IMR-90 (cell line): ENCODE results near the gene COA1. TPM values are rescaled to one million over a fixed set of nuclear protein-coding genes. Genes with fewer than 3 reads are reported as not detected.

Experiments
- ATAC-seq: fragments of 200-7000 bp; cut with Tn5 transposase; 2 replicates; pipeline ENCODE4 v1.9.1; 2020; ENCODE audit warnings: low read depth, mild to moderate bottlenecking, moderate library complexity
- BruUV-seq: library from RNA; stranded (reverse); fragments of 400-500 nt; replicated peaks from 2 replicates; lab custom pipeline; 2021; lab: Mats Ljungman, UMichigan
- CTCF ChIA-PET: fragments of 300-600 bp; formaldehyde crosslinking; extraction: SDS; loops from one replicate; lab custom pipeline; 2021; ENCODE audit warnings: antibody characterized with exemption; lab: Yijun Ruan, JAX
- POLR2A ChIA-PET: fragments of 300-600 bp; sonication (Branson Sonifier 250); formaldehyde crosslinking; loops from one replicate; lab custom pipeline; 2022; ENCODE audit warnings: antibody characterized with exemption; ENCODE audit not compliant: unreplicated experiment; lab: Charles Lee
- DNase-seq: peaks from one replicate; pipeline ENCODE4 v3.0.0; 2013
- H2AFZ ChIP-seq: replicated peaks from 2 replicates; pipeline ENCODE3; 2013; ENCODE audit warnings: low read length, mild to moderate bottlenecking; ENCODE audit not compliant: poor library complexity
- H2AK5ac ChIP-seq: 2 replicates; pipeline ENCODE4 v1.6.1; 2013; ENCODE audit warnings: low read depth, low read length, inconsistent platforms
- H2AK9ac ChIP-seq: replicated peaks from 2 replicates; pipeline ENCODE3; 2013; ENCODE audit warnings: mild to moderate bottlenecking, low read depth, low read length, moderate library complexity; ENCODE audit not compliant: poor library complexity
- H2BK120ac ChIP-seq: 2 replicates; pipeline ENCODE4 v1.6.1; 2013; ENCODE audit warnings: low read depth, low read length, inconsistent platforms
- H2BK15ac ChIP-seq: 3 replicates; pipeline ENCODE4 v1.6.1; 2013; ENCODE audit warnings: low read depth, low read length, inconsistent platforms
- H2BK20ac ChIP-seq: 2 replicates; pipeline ENCODE4 v1.6.1; 2013; ENCODE audit warnings: low read depth, mild to moderate bottlenecking, inconsistent platforms, low read length, moderate library complexity
- H2BK5ac ChIP-seq: 2 replicates; pipeline ENCODE4 v1.6.1; 2013; ENCODE audit warnings: mild to moderate bottlenecking, low read depth, low read length, inconsistent platforms; ENCODE audit not compliant: poor library complexity, severe bottlenecking
- H3K14ac ChIP-seq: replicated peaks from 2 replicates; pipeline ENCODE4 v1.6.1; 2013; ENCODE audit warnings: low read depth, low read length, inconsistent platforms
- H3K18ac ChIP-seq: 2 replicates; pipeline ENCODE4 v1.6.1; 2013; ENCODE audit warnings: low read depth, low read length, control low read depth
- H3K23ac ChIP-seq: 2 replicates; pipeline ENCODE4 v1.6.1; 2013; ENCODE audit warnings: low read depth, low read length, inconsistent platforms
- H3K27ac ChIP-seq: 2 replicates; pipeline ENCODE4 v1.5.1; 2013; ENCODE audit warnings: mild to moderate bottlenecking, control low read depth, low read length; ENCODE audit not compliant: insufficient read depth
- H3K27me3 ChIP-seq: 2 replicates; pipeline ENCODE4 v1.6.1; 2013; ENCODE audit warnings: low read length; ENCODE audit not compliant: control insufficient read depth, insufficient read depth
- H3K36me3 ChIP-seq: 2 replicates; pipeline ENCODE4 v1.6.1; 2013; ENCODE audit warnings: low read length, mixed read lengths; ENCODE audit not compliant: control insufficient read depth, insufficient read depth
- H3K4ac ChIP-seq: 2 replicates; pipeline ENCODE4 v1.6.1; 2013; ENCODE audit warnings: low read depth, low read length, inconsistent platforms
- H3K4me1 ChIP-seq: 2 replicates; pipeline ENCODE4 v1.6.1; 2013; ENCODE audit warnings: low read length, mixed read lengths; ENCODE audit not compliant: control insufficient read depth, insufficient read depth
- H3K4me2 ChIP-seq: 2 replicates; pipeline ENCODE4 v1.6.1; 2013; ENCODE audit warnings: low read depth, mild to moderate bottlenecking, control low read depth, low read length, moderate library complexity
- H3K4me3 ChIP-seq: 2 replicates; pipeline ENCODE4 v1.5.1; 2013; ENCODE audit warnings: low read depth, mild to moderate bottlenecking, control low read depth, low read length, moderate library complexity; ENCODE audit not compliant: insufficient read depth
- H3K56ac ChIP-seq: 2 replicates; pipeline ENCODE4 v1.6.1; 2013; ENCODE audit warnings: low read length, inconsistent platforms; ENCODE audit not compliant: insufficient read depth; ENCODE audit errors: extremely low read depth
- H3K79me1 ChIP-seq, 2 experiments: 2 replicates each; pipeline ENCODE4 v1.6.1; 2013; ENCODE audit warnings: low read length in 2 of 2, inconsistent platforms in 1 of 2, low read depth in 1 of 2
- H3K9ac ChIP-seq: 2 replicates; pipeline ENCODE4 v1.6.1; 2013; ENCODE audit warnings: low read depth, low read length, control low read depth
- H3K9me1 ChIP-seq: 2 replicates; pipeline ENCODE4 v1.6.1; 2013; ENCODE audit warnings: low read length, inconsistent platforms; ENCODE audit not compliant: insufficient read depth
- H3K9me3 ChIP-seq: 2 replicates; pipeline ENCODE4 v1.6.1; 2013; ENCODE audit warnings: low read length; ENCODE audit not compliant: control insufficient read depth, insufficient read depth
- H4K20me1 ChIP-seq: 2 replicates; pipeline ENCODE4 v1.6.1; 2013; ENCODE audit warnings: low read length, inconsistent platforms; ENCODE audit not compliant: insufficient read depth
- H4K5ac ChIP-seq: 2 replicates; pipeline ENCODE4 v1.6.1; 2013; ENCODE audit warnings: mild to moderate bottlenecking, low read depth, low read length, control low read depth
- H4K8ac ChIP-seq, 2 experiments: 2 replicates each; pipeline ENCODE4 v1.6.1; 2013; ENCODE audit warnings: low read depth in 2 of 2, low read length in 2 of 2, control low read depth in 1 of 2, inconsistent platforms in 1 of 2
- H4K91ac ChIP-seq: 2 replicates; pipeline ENCODE4 v1.6.1; 2013; ENCODE audit warnings: low read depth, low read length, inconsistent platforms; ENCODE audit not compliant: insufficient read depth
- BHLHE40 ChIP-seq: fragments of 150-350 bp; IDR thresholded peaks from 2 replicates; pipeline ENCODE4 v1.6.1; 2016; ENCODE audit warnings: mild to moderate bottlenecking, low read depth, low read length
- CEBPB ChIP-seq: IDR thresholded peaks from 2 replicates; pipeline ENCODE4 v1.6.1; 2012; ENCODE audit warnings: low read depth, low read length, improper control_type of control experiment
- CHD1 ChIP-seq: IDR thresholded peaks from 2 replicates; pipeline ENCODE4 v1.6.1; 2012; ENCODE audit warnings: low read depth, low read length, improper control_type of control experiment
- CTCF ChIP-seq: conservative IDR thresholded peaks from 2 replicates; pipeline ENCODE4 v1.5.1; 2012; ENCODE audit warnings: mild to moderate bottlenecking, low read depth, low read length, improper control_type of control experiment
- ELK1 ChIP-seq: fragments of 150-350 bp; IDR thresholded peaks from 2 replicates; pipeline ENCODE4 v1.6.1; 2016; ENCODE audit warnings: low read depth, mild to moderate bottlenecking, low read length, moderate library complexity, borderline replicate concordance
- FOS ChIP-seq: fragments of 150-350 bp; IDR thresholded peaks from 2 replicates; pipeline ENCODE4 v1.6.1; 2016; ENCODE audit warnings: low read depth, low read length
- MAFK ChIP-seq: IDR thresholded peaks from 2 replicates; pipeline ENCODE4 v1.6.1; 2012; ENCODE audit warnings: low read depth, low read length, improper control_type of control experiment
- MAZ ChIP-seq: IDR thresholded peaks from 2 replicates; pipeline ENCODE4 v1.6.1; 2012; ENCODE audit warnings: low read depth, mild to moderate bottlenecking, low read length, improper control_type of control experiment, moderate library complexity, borderline replicate concordance
- MXI1 ChIP-seq: IDR thresholded peaks from 2 replicates; pipeline ENCODE4 v1.6.1; 2012; ENCODE audit warnings: low read depth, mild to moderate bottlenecking, low read length, moderate library complexity, borderline replicate concordance
- RCOR1 ChIP-seq: IDR thresholded peaks from 2 replicates; pipeline ENCODE4 v1.6.1; 2012; ENCODE audit warnings: mild to moderate bottlenecking, low read length, improper control_type of control experiment; ENCODE audit not compliant: insufficient replicate concordance
- WGBS, 2 experiments: methylation state at CpG; one replicate each; pipeline versions ENCODE4 v1.1.5 to v1.1.7; 2013; ENCODE audit warnings: missing lambda C conversion rate in 2 of 2; ENCODE audit not compliant: insufficient read length in 1 of 2; ENCODE audit errors: extremely low coverage in 2 of 2; 5-methylcytosine and 5-hydroxymethylcytosine counted together
- dilution Hi-C: fragments of 300-500 bp; cut with HindIII; formaldehyde crosslinking; loops from one replicate; pipeline ENCODE4 v1.14.3; 2018; ENCODE audit warnings: low sequenced_read_pairs; ENCODE audit not compliant: unreplicated experiment
- in situ Hi-C: fragments of 300-500 bp; cut with MboI; formaldehyde crosslinking; loops from 3 replicates; pipeline ENCODE4 v1.14.3; 2019; ENCODE audit warnings: low sequenced_read_pairs, inconsistent platforms, mixed read lengths
- intact Hi-C: fragments of 100-400 bp; cut with micrococcal nuclease; formaldehyde crosslinking; loops from 2 replicates; pipeline ENCODE4 v1.10.0; 2022
- polyA plus RNA-seq, 3 experiments: library from polyadenylated mRNA; depleted of rRNA; stranded (reverse); fragments of >200 nt; gene quantifications; 2 replicates each; pipeline ENCODE4 v1.2.3, GENCODE V29; 2012; ENCODE audit warnings: low replicate concordance in 1 of 3
- total RNA-seq: library from RNA; depleted of rRNA; stranded (reverse); fragments of >200 nt; gene quantifications from 2 replicates; pipeline ENCODE4 v1.2.3, GENCODE V29; 2012

Gene COA1
- total and polyA plus RNA-seq, 2 of the 4 experiments (the other 2 are of a cell fraction) = 34.2 to 59.5 TPM

GRCh38 chr7:43697690-43698089 lies 31.6 kb downstream of the COA1 start:
- dilution Hi-C loops = no loop called here
- peak overlapping the region in 1 of 2 experiments; percentile 56; a peak in 2 of 4 replicates for H4K8ac ChIP-seq
- H3K27ac ChIP-seq = no peak overlapping the region
- peaks cover 21% of the 10 kb centered on the region for H3K4me1 ChIP-seq
- no peak for TF ChIP-seq FOS
- no peak for TF ChIP-seq ELK1
- no peak for TF ChIP-seq RCOR1
- TF ChIP-seq CTCF = no peak
- TF ChIP-seq CHD1 = no peak
- no peak for TF ChIP-seq MAZ
- no peak for TF ChIP-seq MAFK
- TF ChIP-seq MXI1 = no peak
- TF ChIP-seq CEBPB = 0 out of 2 replicates have a peak, but pooled peaks have one; percentile 13
- TF ChIP-seq BHLHE40 = 0 out of 2 replicates have a peak, but pooled peaks have one; percentile 29
- peak overlapping the region; percentile 53; the same call in 1 of the 2 replicates for H4K91ac ChIP-seq
- intact Hi-C loops = loop anchor here (5.0 kb wide), 1 partner anchor 240 kb away; no protein-coding TSS in a partner anchor
- ATAC-seq (no peak), DNase-seq (peak; percentile 63)
- no peaks in the 10 kb centered on the region for H3K9me3 ChIP-seq
- peak overlapping the region; percentile 71 for H2AK5ac ChIP-seq
- CTCF ChIA-PET = interaction anchor here (0.5 to 6.4 kb wide), 7 partner anchors 10 to 142 kb away, joined by 3 to 104 read pairs (median 5); partner anchors contain the start of gene STK17A
- H3K56ac ChIP-seq = peak overlapping the region; percentile 39; the same call in 1 of the 2 replicates
- peak overlapping the region; percentile 11; the same call in 1 of the 2 replicates for H3K18ac ChIP-seq
- H3K9ac ChIP-seq = no peak overlapping the region
- peaks cover 36 to 53% of the 10 kb centered on the region in 2 experiments for H3K79me1 ChIP-seq
- WGBS, 2 experiments = no CpG with 5 or more reads among the region's 4 CpGs
- H2AFZ ChIP-seq = no peak overlapping the region
- peak overlapping the region; percentile 67 for H2BK120ac ChIP-seq
- no peak overlapping the region for H3K4me2 ChIP-seq
- H2BK5ac ChIP-seq = peak overlapping the region; percentile 52
- H4K20me1 ChIP-seq = no peaks in the 10 kb centered on the region
- H3K14ac ChIP-seq = peak overlapping the region; percentile 43; the same call in 1 of the 2 replicates
- no peak overlapping the region for H3K23ac ChIP-seq
- no peak overlapping the region for H3K4me3 ChIP-seq
- H2BK20ac ChIP-seq = peak overlapping the region; percentile 74; the same call in 1 of the 2 replicates
- no peak overlapping the region for H2AK9ac ChIP-seq
- H3K4ac ChIP-seq = peak overlapping the region; percentile 14; the same call in 1 of the 2 replicates
- BruUV-seq = no TSS peak
- H4K5ac ChIP-seq = no peak overlapping the region; the same call in 1 of the 2 replicates
- H3K36me3 ChIP-seq = no peaks in the 10 kb centered on the region
- peak overlapping the region; percentile 80; the same call in 2 of the 3 replicates for H2BK15ac ChIP-seq
- H3K27me3 ChIP-seq = no peaks in the 10 kb centered on the region
- peaks cover 8% of the 10 kb centered on the region for H3K9me1 ChIP-seq
- POLR2A ChIA-PET = interaction anchor here (4.0 kb wide), 1 partner anchor 115 kb away, joined by 23 read pairs; the partner anchor contains the start of gene STK17A
- in situ Hi-C loops = no loop called here
